NCI-H1105 treated with DMSO at 0.1 percent for 48 hours (cell line): ENCODE measurements around the gene CR1L.
A peak's percentile ranks its signal among the peaks of the same experiment; 100 is the strongest.
"Not testable (repeated sequence)": the region's sequence is repeated elsewhere in the genome, so short reads cannot be mapped to it uniquely, and the experiment has no call there.

Source experiments
- DNase-seq: peaks from one replicate; lab custom pipeline; 2025; lab: John Stamatoyannopoulos, UW

Gene CR1L

GRCh38 chr1:207644852-207645634 lies at the start of gene CR1L:
Gene CR1L, plus strand, starts transcription at chr1:207645133. Its CDS starts 101 bp downstream, at chr1:207645234.
- no peak for DNase-seq

- DNase-seq: no peak
Observed at GRCh38 chr1:207603777-207604176, 41.2 kb upstream of the CR1L start.

DNA sequence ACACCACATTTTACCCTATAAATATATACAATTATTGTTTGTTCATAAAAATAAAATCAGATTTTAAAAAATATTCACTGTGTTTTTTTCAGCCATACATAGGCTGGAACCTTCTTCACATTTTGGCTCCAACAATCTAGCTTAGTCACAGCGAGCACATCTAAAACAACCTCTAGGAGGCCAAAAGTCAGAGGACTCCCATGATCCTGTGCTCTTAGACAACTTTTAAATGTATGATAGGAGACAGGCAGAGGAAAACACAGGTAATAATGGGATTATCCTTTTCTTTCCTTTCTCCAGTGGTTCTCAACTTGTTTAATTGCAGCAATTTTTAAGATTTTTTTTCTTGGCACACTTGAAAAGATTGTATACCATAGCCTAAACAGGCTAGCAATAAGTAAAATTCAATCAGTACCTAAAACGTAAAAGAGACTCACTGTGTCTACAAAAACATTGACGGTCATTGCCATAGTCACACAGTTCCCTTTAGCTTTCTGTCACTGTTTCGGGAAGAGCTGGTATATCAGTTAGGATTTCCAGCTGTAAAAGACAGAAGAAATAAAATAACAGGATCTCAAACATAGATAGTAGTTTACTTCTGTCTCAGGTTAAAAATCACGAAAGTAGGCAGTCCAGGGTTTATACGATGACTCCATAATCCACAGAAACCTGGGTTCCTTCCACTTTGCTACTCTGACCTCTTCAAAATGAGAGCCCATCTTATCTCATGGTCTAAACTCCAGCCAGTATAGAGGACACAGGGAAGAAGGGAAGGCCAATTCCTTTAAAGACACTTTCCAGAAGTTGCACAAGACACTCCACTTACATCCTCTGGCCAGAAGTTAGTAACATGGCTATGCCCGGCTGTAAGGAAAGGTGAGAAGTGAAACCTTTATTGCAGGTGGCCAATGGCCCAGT lies 39.2 kb upstream of the CR1L start:
- DNase-seq: no peak

GRCh38 chr1:207606362-207606755 lies 38.6 kb upstream of the CR1L start:
- DNase-seq: no peak

GRCh38 chr1:207612762-207613161 lies 32.2 kb upstream of the CR1L start:
- no peak for DNase-seq

DNA sequence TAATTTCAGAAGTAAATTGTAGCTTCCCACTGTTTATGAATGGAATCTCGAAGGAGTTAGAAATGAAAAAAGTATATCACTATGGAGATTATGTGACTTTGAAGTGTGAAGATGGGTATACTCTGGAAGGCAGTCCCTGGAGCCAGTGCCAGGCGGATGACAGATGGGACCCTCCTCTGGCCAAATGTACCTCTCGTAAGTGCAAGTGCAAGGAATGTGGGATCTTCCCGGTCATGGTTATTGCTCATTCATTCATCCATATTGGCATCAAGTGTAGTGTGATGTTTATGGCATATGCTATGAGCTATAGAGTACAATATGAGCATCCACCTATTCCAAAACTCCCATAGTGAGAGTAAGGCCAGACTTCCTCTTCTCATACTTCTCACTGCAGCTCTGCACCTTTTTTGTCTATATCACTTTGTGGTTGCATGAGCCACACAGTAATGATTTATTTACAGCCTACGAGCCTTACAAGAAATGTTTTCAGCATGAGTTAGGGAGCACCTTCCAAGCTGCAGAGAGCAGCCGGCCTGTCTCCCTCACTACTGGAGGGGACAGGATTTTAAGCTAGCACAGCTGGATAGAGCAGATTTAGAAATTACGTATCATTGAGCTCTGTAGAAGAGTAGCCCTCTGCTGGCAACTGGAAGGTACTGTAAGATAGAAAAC lies 24.9 kb upstream of the CR1L start:
- DNase-seq: peak; percentile 54

- no peak for DNase-seq
Observed at GRCh38 chr1:207620543-207620893, 24.4 kb upstream of the CR1L start.

GRCh38 chr1:207625504-207626071 lies 19.3 kb upstream of the CR1L start:
- DNase-seq: not testable (repeated sequence)

DNA sequence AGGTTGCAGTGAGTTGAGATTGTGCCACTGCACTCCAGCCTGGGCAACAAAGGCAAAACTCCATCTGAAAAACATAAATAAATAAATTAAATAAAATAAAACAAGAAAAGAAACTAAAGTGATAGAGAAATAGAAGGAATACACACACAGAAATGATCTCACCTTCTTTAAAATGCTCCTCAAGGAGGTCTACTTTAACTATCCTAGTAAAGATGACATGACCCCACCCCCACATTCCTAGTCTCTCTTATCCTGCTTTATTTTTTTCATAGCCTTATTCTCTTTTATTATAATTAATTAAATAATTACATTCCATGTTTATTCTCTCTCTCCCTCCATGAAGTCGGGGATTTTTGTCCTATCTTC lies 18.0 kb upstream of the CR1L start:
- DNase-seq: no peak

- DNase-seq: no peak
Observed at GRCh38 chr1:207627496-207627895, 17.4 kb upstream of the CR1L start.

GRCh38 chr1:207628776-207629175 lies 16.2 kb upstream of the CR1L start:
- DNase-seq: no peak

- no peak for DNase-seq
Observed at GRCh38 chr1:207631137-207631536, 13.8 kb upstream of the CR1L start.

DNA sequence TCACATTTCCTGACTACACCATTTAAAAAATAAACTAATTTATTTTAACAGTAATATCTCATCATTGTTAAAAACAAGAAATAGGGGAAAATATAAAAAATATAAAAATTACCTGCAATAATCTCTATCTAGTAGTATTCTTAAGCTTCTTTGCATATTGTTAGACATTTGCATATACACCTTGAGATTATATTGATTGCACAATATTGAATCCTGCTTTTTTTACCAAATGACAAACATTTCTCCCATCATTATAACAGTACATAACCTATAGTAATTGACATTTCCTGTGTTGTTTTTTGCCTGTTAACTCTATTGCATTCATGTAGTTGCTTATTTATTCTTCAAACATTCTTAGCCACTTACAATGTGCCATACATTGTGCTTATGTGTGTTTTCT lies 11.7 kb upstream of the CR1L start:
- DNase-seq: no peak

DNA sequence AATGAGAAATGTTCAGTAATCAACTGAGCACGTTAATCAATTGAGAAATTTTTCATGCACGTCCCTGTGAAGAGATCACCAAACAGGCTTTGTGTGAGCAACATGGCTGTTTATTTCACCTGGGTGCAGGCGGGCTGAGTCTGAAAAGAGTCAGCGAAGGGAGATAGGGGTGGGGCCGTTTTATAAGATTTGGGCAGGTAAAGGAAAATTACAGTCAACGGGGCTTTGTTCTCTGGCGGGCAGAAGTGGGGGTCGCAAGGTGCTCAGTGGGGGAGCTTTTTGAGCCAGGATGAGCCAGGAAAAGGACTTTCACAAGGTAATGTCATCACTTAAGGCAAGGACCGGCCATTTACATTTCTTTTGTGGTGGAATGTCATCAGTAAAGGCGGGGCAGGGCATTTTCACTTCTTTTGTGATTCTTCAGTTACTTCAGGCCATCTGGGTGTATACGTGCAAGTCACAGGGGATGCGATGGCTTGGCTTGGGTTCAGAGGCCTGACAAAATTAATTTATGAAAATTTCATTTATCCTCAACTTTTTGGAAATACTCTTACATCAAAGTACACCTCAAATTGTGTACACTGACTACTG lies 11.1 kb upstream of the CR1L start:
- DNase-seq: not testable (repeated sequence)

DNA sequence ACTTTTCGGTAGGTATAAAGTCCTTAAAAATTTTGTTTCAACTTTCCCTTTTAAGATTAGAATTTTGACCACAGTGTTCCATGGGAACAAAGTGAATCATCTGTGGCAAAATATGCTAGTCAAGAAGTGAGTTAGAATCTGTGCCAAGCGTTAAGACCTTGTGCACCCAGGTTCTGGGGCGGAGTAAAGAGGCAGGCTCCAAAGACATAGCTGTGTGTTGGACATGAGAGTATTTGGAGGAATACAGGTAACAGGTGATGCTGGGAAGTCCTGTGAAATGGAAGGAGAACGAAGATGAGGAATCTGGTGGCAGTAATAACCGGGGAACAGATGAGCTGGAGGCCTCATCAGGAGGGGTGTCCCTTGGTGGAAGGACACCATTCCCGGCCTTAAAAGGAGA lies 10.6 kb upstream of the CR1L start:
- DNase-seq: not testable (repeated sequence)

DNA sequence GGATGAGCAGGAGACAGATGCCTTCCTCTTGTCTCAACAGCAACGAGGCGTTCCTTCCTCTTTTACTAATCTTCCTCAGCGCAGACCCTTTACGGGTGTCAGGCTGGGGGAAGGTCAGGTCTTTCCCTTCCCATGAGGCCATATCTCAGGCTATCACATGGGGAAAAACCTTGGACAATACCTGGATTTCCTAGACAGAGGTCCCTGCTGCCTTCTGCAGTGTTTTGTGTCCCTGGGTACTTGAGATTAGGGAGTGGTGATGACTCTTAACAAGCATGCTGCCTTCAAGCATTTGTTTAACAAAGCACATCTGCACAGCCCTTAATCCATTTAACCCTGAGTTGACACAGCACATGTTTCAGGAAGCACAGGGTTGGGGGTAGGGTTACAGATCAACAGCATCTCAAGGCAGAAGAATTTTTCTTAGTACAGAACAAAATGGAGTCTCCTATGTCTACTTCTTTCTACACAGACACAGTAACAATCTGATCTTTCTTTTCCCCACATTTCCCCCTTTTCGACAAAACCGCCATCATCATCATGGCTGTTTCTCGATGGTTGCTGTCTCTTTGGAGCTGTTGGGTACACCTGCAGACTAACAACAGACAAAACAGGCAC lies 9.3 kb upstream of the CR1L start:
- DNase-seq: not testable (repeated sequence)

DNA sequence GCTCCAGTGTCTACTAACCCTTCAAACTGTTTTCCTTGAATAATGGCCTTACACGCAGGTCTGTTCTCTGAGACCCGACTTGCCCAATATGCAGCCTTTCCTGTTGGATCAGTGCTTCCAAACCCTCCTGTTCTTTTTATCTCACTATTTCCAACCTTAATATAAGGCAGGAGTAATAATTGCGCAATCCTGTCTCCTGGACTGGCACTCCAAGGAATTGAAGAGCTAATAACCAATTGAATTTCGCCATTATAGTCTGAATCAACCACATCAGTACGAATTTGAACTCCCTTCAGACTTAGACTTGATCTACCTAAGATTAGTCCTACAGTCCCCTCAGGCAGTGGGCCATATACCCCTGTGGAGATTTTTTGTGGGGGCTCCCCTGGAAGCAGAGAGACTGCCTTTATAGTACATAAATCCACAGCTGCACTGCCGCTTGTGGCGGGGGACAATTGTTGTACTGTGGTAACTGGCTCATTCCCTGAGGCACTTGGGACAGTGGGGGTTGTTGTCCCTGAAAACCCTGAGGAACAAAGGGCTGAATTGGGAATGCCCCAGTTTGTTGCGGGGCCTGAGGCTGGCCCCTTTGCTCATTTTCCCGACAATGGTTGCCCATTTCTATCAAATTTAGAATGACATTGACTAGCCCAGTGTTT lies 6.3 kb upstream of the CR1L start:
- not testable (repeated sequence) for DNase-seq

GRCh38 chr1:207639362-207639761 lies 5.6 kb upstream of the CR1L start:
- not testable (repeated sequence) for DNase-seq

GRCh38 chr1:207644166-207644851 lies 624 bp upstream of the CR1L start:
- no peak for DNase-seq

GRCh38 chr1:207645635-207646081 lies 725 bp downstream of the CR1L start:
- no peak for DNase-seq
